CD8-positive, alpha-beta memory T cell (primary cell): ENCODE data around the gene CNPY1. TPM values are rescaled to one million over a fixed set of nuclear protein-coding genes. Genes with fewer than 3 reads are reported as not detected.

Experiments used
- CTCF ChIA-PET: fragments of 350-600 bp; sonication (Branson Sonifier 250); formaldehyde crosslinking; loops from one replicate; lab custom pipeline; 2021; ENCODE audit warnings: antibody characterized with exemption; lab: Charles Lee
- POLR2A ChIA-PET: fragments of 350-600 bp; sonication (Branson Sonifier 250); formaldehyde crosslinking; loops from one replicate; lab custom pipeline; 2021; ENCODE audit warnings: antibody characterized with exemption; lab: Charles Lee
- DNase-seq, 5 donors: peaks; one replicate each; pipeline versions ENCODE4 v3.0.0 to v3.0.0-alpha.2; 2020 to 2022; ENCODE audit warnings: mixed read lengths in 1 of 5
- H3K27ac ChIP-seq: one replicate; pipeline ENCODE4 v1.7.0; 2013; ENCODE audit warnings: low read depth, mild to moderate bottlenecking, low read length, moderate library complexity
- H3K27me3 ChIP-seq: 2 replicates; pipeline ENCODE4 v1.7.0; 2013; ENCODE audit warnings: low read length, mild to moderate bottlenecking; ENCODE audit not compliant: insufficient read depth, poor library complexity, severe bottlenecking
- H3K36me3 ChIP-seq: 2 replicates; pipeline ENCODE4 v1.7.0; 2013; ENCODE audit warnings: mild to moderate bottlenecking, low read length, moderate library complexity; ENCODE audit not compliant: insufficient read depth
- H3K4me1 ChIP-seq: 2 replicates; pipeline ENCODE4 v1.7.0; 2013; ENCODE audit warnings: mild to moderate bottlenecking, low read length, moderate library complexity; ENCODE audit not compliant: insufficient read depth
- H3K4me3 ChIP-seq: 2 replicates; pipeline ENCODE4 v1.7.0; 2013; ENCODE audit warnings: mild to moderate bottlenecking, low read length
- H3K9me3 ChIP-seq: 2 replicates; pipeline ENCODE4 v1.7.0; 2013; ENCODE audit warnings: mild to moderate bottlenecking, low read length
- H3K27ac Mint-ChIP-seq, 8 donors: one replicate each; pipeline ENCODE4 v1.8.0; 2020 to 2021; ENCODE audit warnings: mixed read lengths in 8 of 8, mild to moderate bottlenecking in 6 of 8, inconsistent platforms in 3 of 8, moderate library complexity in 3 of 8
- H3K27me3 Mint-ChIP-seq, 2 donors: one replicate each; pipeline ENCODE4 v1.8.0; 2020 to 2021; ENCODE audit warnings: mixed read lengths in 2 of 2, mild to moderate bottlenecking in 1 of 2, moderate library complexity in 1 of 2
- H3K36me3 Mint-ChIP-seq, 3 donors: one replicate each; pipeline ENCODE4 v1.8.0; 2020 to 2021; ENCODE audit warnings: mixed read lengths in 3 of 3, inconsistent platforms in 1 of 3, mild to moderate bottlenecking in 1 of 3
- H3K4me1 Mint-ChIP-seq, 3 donors: one replicate each; pipeline ENCODE4 v1.8.0; 2020 to 2021; ENCODE audit warnings: mixed read lengths in 3 of 3, inconsistent platforms in 1 of 3, mild to moderate bottlenecking in 1 of 3
- H3K4me3 Mint-ChIP-seq, 7 donors: one replicate each; pipeline ENCODE4 v1.8.0; 2020 to 2021; ENCODE audit warnings: mixed read lengths in 7 of 7, mild to moderate bottlenecking in 6 of 7, moderate library complexity in 4 of 7, inconsistent platforms in 2 of 7
- H3K9me3 Mint-ChIP-seq, 5 donors: one replicate each; pipeline ENCODE4 v1.8.0; 2020 to 2022; ENCODE audit warnings: mixed read lengths in 5 of 5, mild to moderate bottlenecking in 3 of 5, moderate library complexity in 2 of 5, inconsistent platforms in 1 of 5
- polyA plus RNA-seq: library from polyadenylated mRNA; unstranded; fragments of 300-500 nt; fragmentation: Illumina TruSeq; gene quantifications from one replicate; pipeline ENCODE4 v1.2.3, GENCODE V29; 2021
- total RNA-seq, 2 experiments: library from RNA; stranded (reverse); gene quantifications; one replicate each; pipeline ENCODE4 v1.2.3, GENCODE V29; 2021

CNPY1 gene
- total and polyA plus RNA-seq, 3 experiments from 2014 or later: not detected

- H3K27me3 Mint-ChIP-seq: peaks cover 7 to 29% of the 10 kb centered on the region in 2 donors
- H3K4me1 ChIP-seq: no peaks in the 10 kb centered on the region
- DNase-seq: no peak
- H3K27ac Mint-ChIP-seq: no peak overlapping the region
- no peaks in the 10 kb centered on the region for H3K36me3 Mint-ChIP-seq
- H3K27me3 ChIP-seq: no peaks in the 10 kb centered on the region
- H3K4me3 ChIP-seq: no peak overlapping the region
- POLR2A ChIA-PET: no interaction called here
- no peaks in the 10 kb centered on the region for H3K36me3 ChIP-seq
- no peak overlapping the region for H3K27ac ChIP-seq
- no peak overlapping the region for H3K4me3 Mint-ChIP-seq
- H3K9me3 Mint-ChIP-seq: no peaks in the 10 kb centered on the region
- H3K4me1 Mint-ChIP-seq: no peaks in the 10 kb centered on the region
- no peaks in the 10 kb centered on the region for H3K9me3 ChIP-seq
- CTCF ChIA-PET: no interaction called here
Measured at GRCh38 chr7:155581954-155582353, 35.6 kb upstream of the CNPY1 start.

GRCh38 chr7:155581107-155581830 is 34.9 kb upstream of the CNPY1 start:
- Histone ChIP-seq H3K27me3 (no peaks in the 10 kb centered on the region), H3K4me3 (no peak overlapping the region), H3K4me1 (no peaks in the 10 kb centered on the region), H3K9me3 (no peaks in the 10 kb centered on the region), H3K27ac (no peak overlapping the region), H3K36me3 (no peaks in the 10 kb centered on the region)
- Mint-ChIP-seq H3K27me3 (peaks cover 4 to 25% of the 10 kb centered on the region in 2 donors), H3K36me3 (no peaks in the 10 kb centered on the region), H3K4me1 (no peaks in the 10 kb centered on the region), H3K27ac (no peak overlapping the region), H3K4me3 (no peak overlapping the region), H3K9me3 (no peaks in the 10 kb centered on the region)
- POLR2A ChIA-PET: no interaction called here
- DNase-seq: no peak
- CTCF ChIA-PET: no interaction called here

- peaks cover 2 to 17% of the 10 kb centered on the region in 2 donors for H3K27me3 Mint-ChIP-seq
- no peaks in the 10 kb centered on the region for H3K9me3 ChIP-seq
- no peak for DNase-seq
- no peaks in the 10 kb centered on the region for H3K9me3 Mint-ChIP-seq
- POLR2A ChIA-PET: no interaction called here
- H3K4me1 ChIP-seq: no peaks in the 10 kb centered on the region
- no peaks in the 10 kb centered on the region for H3K4me1 Mint-ChIP-seq
- H3K4me3 Mint-ChIP-seq: no peak overlapping the region
- H3K27me3 ChIP-seq: no peaks in the 10 kb centered on the region
- CTCF ChIA-PET: no interaction called here
- H3K4me3 ChIP-seq: no peak overlapping the region
- no peak overlapping the region for H3K27ac ChIP-seq
- H3K27ac Mint-ChIP-seq: no peak overlapping the region
- no peaks in the 10 kb centered on the region for H3K36me3 Mint-ChIP-seq
- H3K36me3 ChIP-seq: no peaks in the 10 kb centered on the region
Measured at GRCh38 chr7:155580367-155580766, 34.0 kb upstream of the CNPY1 start.

- no peaks in the 10 kb centered on the region for H3K27me3 ChIP-seq
- H3K9me3 Mint-ChIP-seq: no peaks in the 10 kb centered on the region
- CTCF ChIA-PET: no interaction called here
- POLR2A ChIA-PET: no interaction called here
- no peaks in the 10 kb centered on the region for H3K4me1 Mint-ChIP-seq
- H3K9me3 ChIP-seq: no peaks in the 10 kb centered on the region
- DNase-seq: no peak
- peaks cover 2 to 15% of the 10 kb centered on the region in 2 donors for H3K27me3 Mint-ChIP-seq
- no peak overlapping the region for H3K27ac ChIP-seq
- no peaks in the 10 kb centered on the region for H3K36me3 Mint-ChIP-seq
- H3K4me3 ChIP-seq: no peak overlapping the region
- H3K4me1 ChIP-seq: no peaks in the 10 kb centered on the region
- H3K27ac Mint-ChIP-seq: no peak overlapping the region
- H3K4me3 Mint-ChIP-seq: no peak overlapping the region
- no peaks in the 10 kb centered on the region for H3K36me3 ChIP-seq
Measured at GRCh38 chr7:155579565-155579964, 33.2 kb upstream of the CNPY1 start.

GRCh38 chr7:155578016-155578415 is 31.7 kb upstream of the CNPY1 start:
- Histone ChIP-seq H3K9me3 (no peaks in the 10 kb centered on the region), H3K27ac (no peak overlapping the region), H3K4me1 (no peaks in the 10 kb centered on the region), H3K36me3 (no peaks in the 10 kb centered on the region), H3K27me3 (no peaks in the 10 kb centered on the region), H3K4me3 (no peak overlapping the region)
- Mint-ChIP-seq H3K27ac (no peak overlapping the region), H3K9me3 (no peaks in the 10 kb centered on the region), H3K4me3 (no peak overlapping the region), H3K4me1 (no peaks in the 10 kb centered on the region), H3K27me3 (peaks cover 2 to 16% of the 10 kb centered on the region in 2 donors), H3K36me3 (no peaks in the 10 kb centered on the region)
- ChIA-PET CTCF (no interaction called here), POLR2A (no interaction called here)
- no peak for DNase-seq

- Histone ChIP-seq H3K27ac (no peak overlapping the region), H3K27me3 (no peaks in the 10 kb centered on the region), H3K4me3 (no peak overlapping the region), H3K9me3 (no peaks in the 10 kb centered on the region), H3K4me1 (no peaks in the 10 kb centered on the region), H3K36me3 (no peaks in the 10 kb centered on the region)
- ChIA-PET POLR2A (no interaction called here), CTCF (no interaction called here)
- Mint-ChIP-seq H3K27ac (no peak overlapping the region), H3K4me3 (no peak overlapping the region), H3K27me3 (peaks cover 2 to 16% of the 10 kb centered on the region in 2 donors), H3K36me3 (no peaks in the 10 kb centered on the region), H3K4me1 (no peaks in the 10 kb centered on the region), H3K9me3 (no peaks in the 10 kb centered on the region)
- DNase-seq: no peak
Measured at GRCh38 chr7:155577509-155577905, 31.1 kb upstream of the CNPY1 start.

- Histone ChIP-seq H3K9me3 (no peaks in the 10 kb centered on the region), H3K4me3 (no peak overlapping the region), H3K4me1 (no peaks in the 10 kb centered on the region), H3K36me3 (no peaks in the 10 kb centered on the region), H3K27me3 (no peaks in the 10 kb centered on the region), H3K27ac (no peak overlapping the region)
- ChIA-PET POLR2A (no interaction called here), CTCF (interaction anchor here (1.9 kb wide), 1 partner anchor 22 kb away, joined by 7 read pairs; no protein-coding TSS in a partner anchor)
- no peak for DNase-seq
- Mint-ChIP-seq H3K4me1 (no peaks in the 10 kb centered on the region), H3K9me3 (no peaks in the 10 kb centered on the region), H3K4me3 (no peak overlapping the region), H3K36me3 (no peaks in the 10 kb centered on the region), H3K27ac (no peak overlapping the region), H3K27me3 (peaks cover 2 to 16% of the 10 kb centered on the region in 2 donors)
Measured at GRCh38 chr7:155576900-155577508, 30.6 kb upstream of the CNPY1 start.

- Histone ChIP-seq H3K27ac (no peak overlapping the region), H3K4me1 (no peaks in the 10 kb centered on the region), H3K27me3 (no peaks in the 10 kb centered on the region), H3K36me3 (no peaks in the 10 kb centered on the region), H3K4me3 (no peak overlapping the region), H3K9me3 (no peaks in the 10 kb centered on the region)
- H3K36me3 Mint-ChIP-seq: no peaks in the 10 kb centered on the region
- DNase-seq: no peak
- ChIA-PET CTCF (interaction anchor here (1.9 kb wide), 1 partner anchor 22 kb away, joined by 7 read pairs; no protein-coding TSS in a partner anchor), POLR2A (no interaction called here)
- peaks cover 0 to 16% of the 10 kb centered on the region in 2 donors for H3K27me3 Mint-ChIP-seq
- no peak overlapping the region for H3K27ac Mint-ChIP-seq
- H3K9me3 Mint-ChIP-seq: no peaks in the 10 kb centered on the region
- H3K4me3 Mint-ChIP-seq: no peak overlapping the region
- no peaks in the 10 kb centered on the region for H3K4me1 Mint-ChIP-seq
Measured at GRCh38 chr7:155576416-155576815, 30.1 kb upstream of the CNPY1 start.
